Fibroblast of lung (primary cell): ENCODE measurements around the gene PLA2G12B. TPM values are rescaled to one million over a fixed set of nuclear protein-coding genes. Genes with fewer than 3 reads are reported as not detected.

Source experiments
- DNase-seq, 2 donors: peaks; one replicate each; pipeline versions ENCODE4 v3.0.0 to v3.0.0-alpha.2; 2010; ENCODE audit warnings: low read depth in 2 of 2
- H2AFZ ChIP-seq: 2 replicates; pipeline ENCODE4 v1.5.1; 2012; ENCODE audit warnings: low read length, control low read depth, inconsistent platforms
- H3K27ac ChIP-seq: 2 replicates; pipeline ENCODE4 v1.5.1; 2011; ENCODE audit warnings: low read length, control low read depth; ENCODE audit not compliant: insufficient read depth
- H3K27me3 ChIP-seq: 2 replicates; pipeline ENCODE4 v1.5.1; 2011; ENCODE audit warnings: mild to moderate bottlenecking, low read length; ENCODE audit not compliant: control insufficient read depth, insufficient read depth
- H3K36me3 ChIP-seq: 2 replicates; pipeline ENCODE4 v1.5.1; 2011; ENCODE audit warnings: low read length; ENCODE audit not compliant: control insufficient read depth, insufficient read depth
- H3K4me1 ChIP-seq: 2 replicates; pipeline ENCODE4 v1.5.1; 2011; ENCODE audit warnings: low read length; ENCODE audit not compliant: control insufficient read depth, insufficient read depth; ENCODE audit errors: extremely low read depth
- H3K4me2 ChIP-seq: 2 replicates; pipeline ENCODE4 v1.5.1; 2011; ENCODE audit warnings: low read length, control low read depth; ENCODE audit not compliant: insufficient read depth; ENCODE audit errors: extremely low read depth
- H3K4me3 ChIP-seq, 4 experiments: fragments of 200-600 bp in 1 of 4; sonication (generic) in 1 of 4; replicated peaks in 1 of 4; 2 replicates each; pipeline ENCODE4 v1.5.1; 2011 to 2016; ENCODE audit warnings: low read length in 4 of 4, low read depth in 3 of 4, mild to moderate bottlenecking in 3 of 4, control low read depth in 2 of 4, inconsistent platforms in 1 of 4, mixed read lengths in 1 of 4; ENCODE audit not compliant: insufficient read depth in 1 of 4; ENCODE audit errors: control extremely low read depth in 1 of 4
- H3K79me2 ChIP-seq: 2 replicates; pipeline ENCODE4 v1.5.1; 2012; ENCODE audit warnings: mild to moderate bottlenecking, low read length, inconsistent platforms; ENCODE audit not compliant: control insufficient read depth, insufficient read depth
- H3K9ac ChIP-seq: 2 replicates; pipeline ENCODE4 v1.5.1; 2011; ENCODE audit warnings: mild to moderate bottlenecking, low read length, control low read depth; ENCODE audit not compliant: insufficient read depth
- H3K9me3 ChIP-seq: 2 replicates; pipeline ENCODE4 v1.5.1; 2012; ENCODE audit warnings: low read depth, low read length; ENCODE audit not compliant: control insufficient read depth, insufficient read depth
- H4K20me1 ChIP-seq: 2 replicates; pipeline ENCODE4 v1.5.1; 2011; ENCODE audit warnings: low read length; ENCODE audit not compliant: control insufficient read depth, insufficient read depth; ENCODE audit errors: extremely low read depth
- CTCF ChIP-seq, 2 donors: IDR thresholded peaks in 1 of 2; conservative IDR thresholded peaks in 1 of 2; 1 replicate in 1 of 2; 2 replicates in 1 of 2; pipeline ENCODE4 v1.5.1; 2011 to 2012; ENCODE audit warnings: low read length in 2 of 2, control low read depth in 1 of 2, inconsistent platforms in 1 of 2, low read depth in 1 of 2, mild to moderate bottlenecking in 1 of 2
- EZH2 ChIP-seq: IDR thresholded peaks from 2 replicates; pipeline ENCODE4 v1.5.1; 2012; ENCODE audit warnings: low read length, control low read depth, mild to moderate bottlenecking; ENCODE audit errors: missing control alignments
- polyA plus RNA-seq, 2 donors: library from polyadenylated mRNA; depleted of rRNA in 1 of 2; stranded (reverse) in 1 of 2; unstranded in 1 of 2; fragments of >200 nt; gene quantifications; 2 replicates each; pipeline ENCODE4 v1.2.1, GENCODE V29; 2011 to 2012; ENCODE audit warnings: missing spikeins in 1 of 2
- total RNA-seq: library from RNA; depleted of rRNA; stranded (reverse); fragments of >200 nt; gene quantifications from 2 replicates; pipeline ENCODE4 v1.2.1, GENCODE V29; 2014

The PLA2G12B gene
- total and polyA plus RNA-seq, 2 donors (not counting 1 experiment from before 2014, with no cell fraction given) = not detected

- no peaks in the 10 kb centered on the region for H3K9me3 ChIP-seq
- H3K27ac ChIP-seq = no peak overlapping the region
- DNase-seq = no peak
- H3K27me3 ChIP-seq = no peaks in the 10 kb centered on the region
- H3K4me1 ChIP-seq = no peaks in the 10 kb centered on the region
- TF ChIP-seq EZH2 (no peak), CTCF (conservative IDR thresholded peaks at IDR 0.05 in 1 of 2, IDR thresholded peaks at IDR 0.05 in 1 of 2; ENCODE audit: low read depth in 1 of 2, low read length in 2 of 2) (no peak)
- no peak overlapping the region for H3K4me2 ChIP-seq
- H3K4me3 ChIP-seq = no peak overlapping the region
- no peaks in the 10 kb centered on the region for H4K20me1 ChIP-seq
- no peaks in the 10 kb centered on the region for H3K36me3 ChIP-seq
- no peaks in the 10 kb centered on the region for H3K79me2 ChIP-seq
- no peak overlapping the region for H2AFZ ChIP-seq
- no peak overlapping the region for H3K9ac ChIP-seq
Measured at GRCh38 chr10:72912736-72913135, 41.9 kb downstream of the PLA2G12B start.

- Histone ChIP-seq H3K9me3 (no peaks in the 10 kb centered on the region), H3K27me3 (no peaks in the 10 kb centered on the region), H3K4me2 (no peak overlapping the region), H3K36me3 (no peaks in the 10 kb centered on the region), H3K4me3 (no peak overlapping the region), H3K79me2 (no peaks in the 10 kb centered on the region), H3K27ac (no peak overlapping the region), H3K9ac (no peak overlapping the region), H2AFZ (no peak overlapping the region), H3K4me1 (no peaks in the 10 kb centered on the region), H4K20me1 (no peaks in the 10 kb centered on the region)
- peak in 1 of 2 donors; percentile 9 for DNase-seq
- TF ChIP-seq EZH2 (no peak), CTCF (conservative IDR thresholded peaks at IDR 0.05 in 1 of 2, IDR thresholded peaks at IDR 0.05 in 1 of 2; ENCODE audit: low read depth in 1 of 2, low read length in 2 of 2) (no peak)
Measured at GRCh38 chr10:72911758-72912157, 42.8 kb downstream of the PLA2G12B start.

GRCh38 chr10:72910705-72911104 lies 43.9 kb downstream of the PLA2G12B start:
- H3K9ac ChIP-seq = no peak overlapping the region
- H3K4me3 ChIP-seq = no peak overlapping the region
- no peaks in the 10 kb centered on the region for H3K79me2 ChIP-seq
- H3K9me3 ChIP-seq = no peaks in the 10 kb centered on the region
- no peaks in the 10 kb centered on the region for H3K27me3 ChIP-seq
- no peak for TF ChIP-seq EZH2
- no peak for TF ChIP-seq CTCF (conservative IDR thresholded peaks at IDR 0.05 in 1 of 2, IDR thresholded peaks at IDR 0.05 in 1 of 2; ENCODE audit: low read depth in 1 of 2, low read length in 2 of 2)
- no peak for DNase-seq
- no peak overlapping the region for H3K4me2 ChIP-seq
- no peaks in the 10 kb centered on the region for H3K4me1 ChIP-seq
- H3K27ac ChIP-seq = no peak overlapping the region
- H4K20me1 ChIP-seq = no peaks in the 10 kb centered on the region
- H3K36me3 ChIP-seq = no peaks in the 10 kb centered on the region
- H2AFZ ChIP-seq = no peak overlapping the region
